ENCODE data around the gene YBEY. TPM values are rescaled to one million over a fixed set of nuclear protein-coding genes. Genes with fewer than 3 reads are reported as not detected.

YBEY gene
- polyA plus RNA-seq, 3 donors: 4.1 to 8.6 (median 5.2) TPM

DNA sequence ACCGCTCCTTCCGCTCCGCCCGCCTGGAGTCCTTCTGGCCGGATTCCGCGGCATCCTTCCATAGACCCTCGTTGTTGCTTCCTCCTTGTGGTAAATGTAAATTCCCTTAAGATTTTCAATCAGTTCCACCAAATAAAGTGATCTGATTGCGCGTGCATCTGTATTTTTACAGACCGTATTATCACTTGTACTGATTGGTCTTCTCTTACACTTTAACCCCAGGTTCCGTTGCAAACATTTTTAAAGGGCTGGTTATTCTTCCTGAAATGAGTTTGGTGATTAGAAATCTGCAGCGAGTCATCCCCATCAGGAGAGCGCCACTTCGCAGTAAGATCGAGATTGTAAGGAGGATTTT lies 483 bp downstream of the YBEY start:
- intact Hi-C loops (cut with micrococcal nuclease): loop anchor here (1.0 to 5.0 kb wide), 2 partner anchors 36 to 38 kb away; partner anchors contain the start of genes PCNT (in 2 of the 2) and C21orf58 (in 1 of the 2)

DNA sequence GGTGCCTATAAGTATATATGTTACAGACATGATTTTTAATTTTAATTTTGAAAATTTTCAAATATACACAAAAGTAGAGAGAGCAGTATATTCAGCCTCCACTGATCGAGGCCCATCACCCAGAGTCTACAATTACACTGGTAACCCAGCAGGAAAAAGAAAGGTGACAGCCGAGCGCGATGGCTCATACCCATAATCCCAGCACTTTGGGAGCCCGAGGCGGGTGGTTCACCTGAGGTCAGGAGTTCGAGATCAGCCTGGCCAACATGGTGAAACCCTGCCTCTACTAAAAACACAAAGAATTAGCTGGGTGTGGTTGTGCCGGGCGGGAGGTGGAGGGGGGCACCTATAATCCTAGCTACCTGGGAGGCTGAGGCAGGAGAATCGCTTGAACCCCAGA lies 1.4 kb downstream of the YBEY start:
- Mint-ChIP-seq H3K4me3 (peak overlapping the region in 1 of 2 donors; percentile 65), H3K27ac (peak overlapping the region in 3 of 7 donors; percentile 54 to 90 (median 82)), H3K4me1 (peaks cover 48% of the 10 kb centered on the region), H3K27me3 (ENCODE audit: low read depth in 3 of 3) (peaks cover 0 to 4% (median 0%) of the 10 kb centered on the region in 3 donors), H3K9me3 (peaks cover 0 to 12% (median 7%) of the 10 kb centered on the region in 7 donors), H3K36me3 (peaks cover 13 to 36% of the 10 kb centered on the region in 2 donors)
- Histone ChIP-seq H3K27ac (ENCODE audit: low read depth in 1 of 2, low read length in 2 of 2) (peak overlapping the region in 1 of 2 donors; percentile 58), H3K4me3 (replicated peaks in 1 of 3; ENCODE audit: low read depth in 2 of 3, low read length in 3 of 3) (no peak overlapping the region), H3K9ac (ENCODE audit: insufficient read depth, low read length, poor library complexity, severe bottlenecking) (no peak overlapping the region), H3K9me3 (replicated peaks in 1 of 2; ENCODE audit: control insufficient read depth in 1 of 2, insufficient read depth in 1 of 2, low read length in 2 of 2) (peaks cover 7% of the 10 kb centered on the region in 2 donors), H4K20me1 (ENCODE audit: insufficient read depth, low read length) (peaks cover 24% of the 10 kb centered on the region), H3K79me2 (ENCODE audit: insufficient read depth, low read length) (peaks cover 41% of the 10 kb centered on the region), H3K4me2 (replicated peaks; ENCODE audit: extremely low read depth, low read length, poor library complexity, severe bottlenecking) (peak overlapping the region; percentile 94), H2AFZ (ENCODE audit: insufficient read depth, low read depth, low read length, poor library complexity, severe bottlenecking) (no peak overlapping the region), H3K36me3 (replicated peaks in 1 of 2; ENCODE audit: control insufficient read depth in 1 of 2, insufficient read depth in 2 of 2, low read length in 2 of 2) (peaks cover 5 to 24% of the 10 kb centered on the region in 2 donors), H3K27me3 (ENCODE audit: control insufficient read depth in 2 of 2, insufficient read depth in 2 of 2, low read length in 2 of 2) (no peaks in the 10 kb centered on the region), H3K4me1 (ENCODE audit: control insufficient read depth in 1 of 2, insufficient read depth in 2 of 2, low read length in 2 of 2) (peaks cover 42 to 55% of the 10 kb centered on the region in 2 donors)
- WGBS (ENCODE audit: insufficient coverage): no CpG with 5 or more reads among the region's 10 CpGs
- no peak for DNase-seq
- TF ChIP-seq, protein P1, sequence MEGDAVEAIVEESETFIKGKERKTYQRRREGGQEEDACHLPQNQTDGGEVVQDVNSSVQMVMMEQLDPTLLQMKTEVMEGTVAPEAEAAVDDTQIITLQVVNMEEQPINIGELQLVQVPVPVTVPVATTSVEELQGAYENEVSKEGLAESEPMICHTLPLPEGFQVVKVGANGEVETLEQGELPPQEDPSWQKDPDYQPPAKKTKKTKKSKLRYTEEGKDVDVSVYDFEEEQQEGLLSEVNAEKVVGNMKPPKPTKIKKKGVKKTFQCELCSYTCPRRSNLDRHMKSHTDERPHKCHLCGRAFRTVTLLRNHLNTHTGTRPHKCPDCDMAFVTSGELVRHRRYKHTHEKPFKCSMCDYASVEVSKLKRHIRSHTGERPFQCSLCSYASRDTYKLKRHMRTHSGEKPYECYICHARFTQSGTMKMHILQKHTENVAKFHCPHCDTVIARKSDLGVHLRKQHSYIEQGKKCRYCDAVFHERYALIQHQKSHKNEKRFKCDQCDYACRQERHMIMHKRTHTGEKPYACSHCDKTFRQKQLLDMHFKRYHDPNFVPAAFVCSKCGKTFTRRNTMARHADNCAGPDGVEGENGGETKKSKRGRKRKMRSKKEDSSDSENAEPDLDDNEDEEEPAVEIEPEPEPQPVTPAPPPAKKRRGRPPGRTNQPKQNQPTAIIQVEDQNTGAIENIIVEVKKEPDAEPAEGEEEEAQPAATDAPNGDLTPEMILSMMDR (IDR thresholded peaks at IDR 0.05): no peak
- intact Hi-C loops (cut with micrococcal nuclease): loop anchor here in 1 of 2 donors (5.0 kb wide), 1 partner anchor 35 kb away; the partner anchor contains the start of genes C21orf58 and PCNT

More for the DNA sequence above, 483 bp downstream of the YBEY start:
- Mint-ChIP-seq H3K27me3 (ENCODE audit: low read depth in 3 of 3) (peaks cover 0 to 4% (median 0%) of the 10 kb centered on the region in 3 donors), H3K4me3 (peak overlapping the region; percentile 89 to 93), H3K36me3 (peaks cover 7 to 32% of the 10 kb centered on the region in 2 donors), H3K9me3 (peaks cover 0 to 4% (median under 1%) of the 10 kb centered on the region in 7 donors), H3K4me1 (peaks cover 50% of the 10 kb centered on the region), H3K27ac (peak overlapping the region; percentile 82 to 96 (median 95))
- WGBS (ENCODE audit: insufficient coverage): 0% methylated on average over 4 of the region's 16 CpGs
- Histone ChIP-seq H3K9me3 (replicated peaks in 1 of 2; ENCODE audit: control insufficient read depth in 1 of 2, insufficient read depth in 1 of 2, low read length in 2 of 2) (peaks cover 0 to under 1% of the 10 kb centered on the region in 2 donors), H3K79me2 (ENCODE audit: insufficient read depth, low read length) (peaks cover 50% of the 10 kb centered on the region), H3K36me3 (replicated peaks in 1 of 2; ENCODE audit: control insufficient read depth in 1 of 2, insufficient read depth in 2 of 2, low read length in 2 of 2) (peaks cover 3 to 15% of the 10 kb centered on the region in 2 donors), H3K4me1 (ENCODE audit: control insufficient read depth in 1 of 2, insufficient read depth in 2 of 2, low read length in 2 of 2) (peaks cover 42 to 55% of the 10 kb centered on the region in 2 donors), H3K4me3 (replicated peaks in 1 of 3; ENCODE audit: low read depth in 2 of 3, low read length in 3 of 3) (peak overlapping the region; percentile 58 to 95 (median 73)), H3K27me3 (ENCODE audit: control insufficient read depth in 2 of 2, insufficient read depth in 2 of 2, low read length in 2 of 2) (no peaks in the 10 kb centered on the region), H2AFZ (ENCODE audit: insufficient read depth, low read depth, low read length, poor library complexity, severe bottlenecking) (peak overlapping the region; percentile 93), H3K9ac (ENCODE audit: insufficient read depth, low read length, poor library complexity, severe bottlenecking) (peak overlapping the region; percentile 88), H3K4me2 (replicated peaks; ENCODE audit: extremely low read depth, low read length, poor library complexity, severe bottlenecking) (peak overlapping the region; percentile 94), H4K20me1 (ENCODE audit: insufficient read depth, low read length) (peaks cover 33% of the 10 kb centered on the region), H3K27ac (ENCODE audit: low read depth in 1 of 2, low read length in 2 of 2) (peak overlapping the region; percentile 85 to 89)
- TF ChIP-seq, protein P1 (IDR thresholded peaks at IDR 0.05): no peak
- peak in 2 of 3 donors; percentile 41 to 52 for DNase-seq

All from CD14-positive monocyte (primary cell).